Esophagus muscularis mucosa (tissue), 4 donors: ENCODE measurements around the gene FBLN1. TPM values are rescaled to one million over a fixed set of nuclear protein-coding genes. Genes with fewer than 3 reads are reported as not detected.

Experiments
- DNase-seq: peaks from one replicate; pipeline ENCODE4 v3.0.0-alpha.2; 2017; ENCODE audit errors: extremely low spot score
- H3K27ac ChIP-seq, 4 donors: fragments of 200-600 bp; sonication (generic); replicated peaks in 1 of 4; 1 replicate in 3 of 4; 2 replicates in 1 of 4; pipeline ENCODE4 v1.5.1; 2016 to 2019; ENCODE audit warnings: mild to moderate bottlenecking in 1 of 4
- H3K27me3 ChIP-seq, 4 donors: fragments of 200-600 bp; sonication (generic); one replicate each; pipeline versions ENCODE4 v1.5.1 to v1.6.0; 2016 to 2019
- H3K36me3 ChIP-seq, 4 donors: fragments of 200-600 bp; sonication (generic); one replicate each; pipeline ENCODE4 v1.5.1; 2016 to 2019
- H3K4me1 ChIP-seq, 4 donors: fragments of 200-600 bp; sonication (generic); one replicate each; pipeline ENCODE4 v1.5.1; 2016 to 2019
- H3K4me3 ChIP-seq, 4 donors: fragments of 200-600 bp; sonication (generic); 1 replicate in 2 of 4; 2 replicates in 2 of 4; pipeline ENCODE4 v1.5.1; 2016 to 2019; ENCODE audit warnings: mild to moderate bottlenecking in 4 of 4, moderate library complexity in 1 of 4
- H3K9me3 ChIP-seq, 4 donors: fragments of 200-600 bp; sonication (generic); 1 replicate in 3 of 4; 2 replicates in 1 of 4; pipeline ENCODE4 v1.5.1; 2016 to 2019
- EP300 ChIP-seq: sonication (generic); formaldehyde crosslinking; IDR thresholded peaks from one replicate; pipeline ENCODE4 v1.6.1; 2017; ENCODE audit warnings: antibody characterized with exemption
- POLR2A ChIP-seq: fragments of 450-650 bp; IDR thresholded peaks from one replicate; pipeline ENCODE4 v1.6.1; 2017; ENCODE audit warnings: antibody characterized with exemption, moderate library complexity, mild to moderate bottlenecking, low read depth
- POLR2AphosphoS5 ChIP-seq, 2 donors: sonication (generic); formaldehyde crosslinking; IDR thresholded peaks; one replicate each; pipeline ENCODE4 v1.6.1; 2017; ENCODE audit warnings: antibody characterized with exemption in 2 of 2
- WGBS: methylation state at CpG from one replicate; pipeline ENCODE4 v1.1.5; 2018; 5-methylcytosine and 5-hydroxymethylcytosine counted together
- intact Hi-C: fragments of 100-400 bp; cut with DNase I; formaldehyde crosslinking; loops from one replicate; pipeline ENCODE4 v1.15.1; 2023
- total RNA-seq, 4 donors: library from RNA; depleted of rRNA; stranded (reverse); fragments of >200 nt; gene quantifications; one replicate each; pipeline versions ENCODE4 v1.1.0 to v1.2.1, GENCODE V29; 2016
- TF ChIP-seq, protein P1 (sequence below), 3 experiments: fragments of 200-600 bp in 2 of 3; fragments of 450-650 bp in 1 of 3; sonication (generic) in 2 of 3; IDR thresholded peaks; one replicate each; pipeline ENCODE4 v1.5.1; 2017 to 2019; ENCODE audit warnings: antibody characterized with exemption in 3 of 3, mild to moderate bottlenecking in 2 of 3, moderate library complexity in 1 of 3

FBLN1 gene
- total RNA-seq, 4 donors from 2014 or later: 355 to 534 (median 417) TPM

DNA sequence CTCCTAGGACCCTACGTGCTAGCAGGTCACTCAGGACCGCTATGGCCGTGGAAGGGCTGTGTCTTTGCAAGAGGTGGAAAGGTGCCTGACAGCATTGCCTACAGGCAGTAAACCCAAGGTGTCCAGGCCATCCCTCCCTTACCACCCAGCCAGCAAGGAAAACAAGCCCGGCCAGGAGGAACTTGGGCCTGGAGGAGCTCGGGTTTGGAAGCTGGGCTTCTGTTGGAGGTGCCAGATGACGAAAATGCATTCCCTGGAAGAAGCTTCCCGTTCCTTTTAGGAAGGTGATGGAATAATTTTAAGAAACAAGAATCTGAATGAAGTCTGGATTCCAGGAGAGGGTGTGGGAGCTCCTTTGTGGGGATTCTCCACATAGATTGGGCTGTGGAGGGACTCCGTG is 23.6 kb downstream of the FBLN1 start:
- Histone ChIP-seq H3K27me3 (no peaks in the 10 kb centered on the region), H3K4me3 (no peak overlapping the region), H3K9me3 (no peaks in the 10 kb centered on the region), H3K36me3 (peaks cover 0 to 5% (median 3%) of the 10 kb centered on the region in 4 donors), H3K4me1 (peaks cover 4 to 89% (median 65%) of the 10 kb centered on the region in 4 donors), H3K27ac (peak overlapping the region; percentile 73 to 92 (median 83))
- 57% methylated on average over 8 of the region's 8 CpGs for WGBS
- no peak for TF ChIP-seq EP300
- TF ChIP-seq, protein P1, sequence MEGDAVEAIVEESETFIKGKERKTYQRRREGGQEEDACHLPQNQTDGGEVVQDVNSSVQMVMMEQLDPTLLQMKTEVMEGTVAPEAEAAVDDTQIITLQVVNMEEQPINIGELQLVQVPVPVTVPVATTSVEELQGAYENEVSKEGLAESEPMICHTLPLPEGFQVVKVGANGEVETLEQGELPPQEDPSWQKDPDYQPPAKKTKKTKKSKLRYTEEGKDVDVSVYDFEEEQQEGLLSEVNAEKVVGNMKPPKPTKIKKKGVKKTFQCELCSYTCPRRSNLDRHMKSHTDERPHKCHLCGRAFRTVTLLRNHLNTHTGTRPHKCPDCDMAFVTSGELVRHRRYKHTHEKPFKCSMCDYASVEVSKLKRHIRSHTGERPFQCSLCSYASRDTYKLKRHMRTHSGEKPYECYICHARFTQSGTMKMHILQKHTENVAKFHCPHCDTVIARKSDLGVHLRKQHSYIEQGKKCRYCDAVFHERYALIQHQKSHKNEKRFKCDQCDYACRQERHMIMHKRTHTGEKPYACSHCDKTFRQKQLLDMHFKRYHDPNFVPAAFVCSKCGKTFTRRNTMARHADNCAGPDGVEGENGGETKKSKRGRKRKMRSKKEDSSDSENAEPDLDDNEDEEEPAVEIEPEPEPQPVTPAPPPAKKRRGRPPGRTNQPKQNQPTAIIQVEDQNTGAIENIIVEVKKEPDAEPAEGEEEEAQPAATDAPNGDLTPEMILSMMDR (IDR thresholded peaks at IDR 0.05): no peak
- no peak for TF ChIP-seq POLR2A
- peak in 1 of 2 donors; percentile 43 for TF ChIP-seq POLR2AphosphoS5 (IDR thresholded peaks at IDR 0.05)
- no peak for DNase-seq
- intact Hi-C loops: no loop called here

DNA sequence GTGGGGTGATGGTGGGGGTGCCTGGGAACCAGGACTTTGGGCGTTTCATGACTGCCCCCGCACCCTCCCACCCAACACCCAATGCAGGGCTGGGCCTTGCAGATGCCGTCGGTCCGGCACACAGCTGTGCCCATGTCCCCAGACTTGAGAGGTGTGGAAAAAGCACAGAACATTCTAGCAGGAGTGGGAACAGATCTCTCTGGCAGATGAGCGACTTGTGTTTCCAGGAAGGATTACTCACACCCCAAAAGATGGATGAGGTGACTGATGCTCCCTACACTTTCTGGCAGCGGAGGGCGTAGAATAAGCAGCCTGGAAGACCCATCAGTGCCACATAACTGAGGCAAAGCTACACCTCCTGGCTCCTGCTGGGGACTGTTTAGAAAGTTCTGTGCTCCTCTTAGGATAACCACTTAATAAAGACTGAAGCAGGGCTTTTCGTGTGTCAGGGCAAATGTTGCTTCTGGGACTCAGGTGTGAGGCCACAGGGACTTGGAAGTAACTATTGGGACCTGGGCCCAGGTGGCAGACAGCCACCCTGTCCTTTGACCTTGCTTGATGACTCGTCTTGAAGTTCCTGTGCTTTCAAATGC is 24.2 kb downstream of the FBLN1 start:
- peak; percentile 96 for DNase-seq
- Histone ChIP-seq H3K36me3 (peaks cover 0 to 9% (median 2%) of the 10 kb centered on the region in 4 donors), H3K4me1 (peaks cover 4 to 89% (median 68%) of the 10 kb centered on the region in 4 donors), H3K4me3 (no peak overlapping the region), H3K9me3 (no peaks in the 10 kb centered on the region), H3K27me3 (no peaks in the 10 kb centered on the region), H3K27ac (peak overlapping the region; percentile 73 to 92 (median 83))
- TF ChIP-seq, protein P1 (IDR thresholded peaks at IDR 0.05): no peak
- TF ChIP-seq POLR2A: no peak
- peak; percentile 74 to 91 for TF ChIP-seq POLR2AphosphoS5 (IDR thresholded peaks at IDR 0.05)
- peak; percentile 97 for TF ChIP-seq EP300
- 56% methylated on average over 8 of the region's 10 CpGs for WGBS
- intact Hi-C loops: no loop called here

GRCh38 chr22:45527456-45527855 is 24.8 kb downstream of the FBLN1 start:
- no peak for TF ChIP-seq POLR2AphosphoS5 (IDR thresholded peaks at IDR 0.05)
- TF ChIP-seq POLR2A: no peak
- no peak for TF ChIP-seq EP300
- TF ChIP-seq, protein P1 (IDR thresholded peaks at IDR 0.05): no peak
- H3K9me3 ChIP-seq: no peaks in the 10 kb centered on the region
- no peak for DNase-seq
- intact Hi-C loops: no loop called here
- peaks cover 0 to 9% (median under 1%) of the 10 kb centered on the region in 4 donors for H3K36me3 ChIP-seq
- H3K27me3 ChIP-seq: no peaks in the 10 kb centered on the region
- H3K4me1 ChIP-seq: peaks cover 4 to 88% (median 71%) of the 10 kb centered on the region in 4 donors
- peak overlapping the region; percentile 73 to 92 (median 83) for H3K27ac ChIP-seq
- H3K4me3 ChIP-seq: no peak overlapping the region
- 82% methylated on average over 4 of the region's 6 CpGs for WGBS

DNA sequence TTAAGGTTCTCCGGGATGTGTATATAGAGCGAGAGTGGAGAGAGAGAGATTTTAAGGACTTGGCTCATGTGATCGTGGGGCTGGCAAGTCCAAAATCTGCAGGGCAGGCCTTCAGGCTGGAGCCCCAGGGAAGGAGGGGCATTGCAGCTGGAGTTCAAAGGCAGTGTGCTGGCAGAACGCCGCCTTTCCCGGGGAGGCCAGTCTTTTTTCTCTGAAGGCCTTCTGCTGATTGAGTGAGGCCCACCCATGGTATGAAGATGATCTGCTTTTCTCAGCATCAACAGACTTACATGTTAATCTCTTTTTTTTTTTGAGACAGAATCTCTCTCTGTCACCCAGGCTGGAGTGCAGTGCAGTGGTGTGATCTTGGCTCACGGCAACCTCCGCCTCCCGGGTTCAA is 25.4 kb downstream of the FBLN1 start:
- Histone ChIP-seq H3K4me1 (peaks cover 4 to 87% (median 76%) of the 10 kb centered on the region in 4 donors), H3K27ac (peak overlapping the region; percentile 73 to 92 (median 83)), H3K27me3 (no peaks in the 10 kb centered on the region), H3K9me3 (no peaks in the 10 kb centered on the region), H3K4me3 (no peak overlapping the region), H3K36me3 (peaks cover 0 to 9% (median 0%) of the 10 kb centered on the region in 4 donors)
- DNase-seq: no peak
- intact Hi-C loops: no loop called here
- TF ChIP-seq, protein P1 (IDR thresholded peaks at IDR 0.05): no peak
- TF ChIP-seq POLR2A (no peak), EP300 (no peak), POLR2AphosphoS5 (IDR thresholded peaks at IDR 0.05) (no peak)
- WGBS: 87% methylated on average over 9 of the region's 9 CpGs
